ENCODE data around the gene DESI2.

Gene DESI2

DNA sequence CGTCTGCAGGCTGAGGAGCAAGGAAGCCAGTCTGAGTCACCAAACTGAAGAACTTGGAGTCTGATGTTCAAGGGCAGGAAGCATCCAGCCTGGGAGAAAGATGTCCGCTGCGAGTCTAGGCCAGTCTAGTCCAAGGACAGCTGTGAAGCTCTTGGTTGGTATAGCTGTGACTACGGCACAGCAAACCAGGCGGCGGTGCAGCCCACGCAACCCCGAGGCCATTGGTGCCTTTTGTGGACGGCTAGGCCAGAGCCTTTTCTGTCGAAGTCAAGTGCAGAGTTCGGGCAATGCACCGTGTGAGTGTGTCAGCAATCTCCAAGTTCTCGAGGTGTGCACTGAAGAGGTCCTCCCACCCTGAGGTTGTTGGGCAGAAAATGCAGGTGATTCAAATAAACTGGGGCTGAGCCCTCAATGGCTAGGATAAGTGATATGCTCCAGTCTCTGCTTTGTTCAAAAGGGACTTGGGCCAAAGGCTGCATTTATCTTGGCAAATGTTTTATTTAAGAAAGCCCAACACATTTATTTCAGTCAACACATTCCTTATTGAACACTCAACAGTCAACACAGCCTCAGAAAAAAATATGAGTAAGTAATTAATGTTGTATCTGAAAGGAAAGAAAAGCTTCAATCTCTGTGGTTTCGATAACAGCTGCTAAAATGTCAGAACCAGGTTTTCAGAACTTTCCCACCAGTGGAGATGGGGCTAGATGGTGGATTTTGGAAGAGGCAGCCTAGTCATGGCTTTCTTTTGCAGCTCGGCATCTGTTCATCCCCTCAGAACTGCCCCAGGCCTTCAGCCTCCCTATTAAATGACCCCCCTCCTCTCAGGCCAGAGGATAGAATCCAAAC, 104.4 kb downstream of the DESI2 start:
- H3K9ac ChIP-seq (ENCODE audit: low read length) = no peak overlapping the region

More for the DNA sequence above, 104.4 kb downstream of the DESI2 start:
- H3K36me3 ChIP-seq (ENCODE audit: control insufficient read depth, insufficient read depth, low read length) = no peaks in the 10 kb centered on the region
- H3K27me3 ChIP-seq (ENCODE audit: control insufficient read depth, insufficient read depth, low read length) = no peaks in the 10 kb centered on the region
- H3K9me3 ChIP-seq (ENCODE audit: control insufficient read depth, insufficient read depth, low read depth, low read length) = no peaks in the 10 kb centered on the region
- no peak overlapping the region for H3K4me3 ChIP-seq (ENCODE audit: low read depth, low read length)
- no peak overlapping the region for H3K27ac ChIP-seq (ENCODE audit: low read depth, low read length)
- H3K4me1 ChIP-seq (ENCODE audit: control insufficient read depth, insufficient read depth, low read length) = peaks cover 12% of the 10 kb centered on the region
